ENCODE measurements around the gene ZFHX3. TPM values are rescaled to one million over a fixed set of nuclear protein-coding genes. Genes with fewer than 3 reads are reported as not detected.

Gene ZFHX3
- total and polyA plus RNA-seq, 9 of the 15 experiments (the other 6 are each of a cell fraction or from before 2014, with no cell fraction given): 0.01 to 0.23 (median 0.06) TPM; not detected in 4

DNA sequence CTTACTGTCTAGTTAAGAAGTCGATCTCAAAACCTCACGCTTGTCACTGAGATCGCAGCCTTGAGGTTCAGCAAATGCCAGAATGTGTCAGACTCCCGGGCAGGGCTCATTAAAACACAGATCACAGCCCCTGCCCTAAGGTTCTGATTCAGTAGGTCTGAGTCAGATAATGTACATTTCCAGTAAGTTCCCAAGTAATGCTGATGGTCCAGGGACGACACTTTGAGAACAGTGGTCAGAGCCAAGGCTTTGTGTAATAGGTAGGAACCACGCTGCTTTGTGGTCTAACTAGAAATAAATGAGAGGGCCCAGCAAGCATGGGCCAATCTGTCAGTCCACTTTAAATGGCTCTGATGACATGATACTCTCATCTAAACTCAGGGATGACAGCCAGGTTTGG is 228.6 kb downstream of the ZFHX3 start (continued):
- TF ChIP-seq ZBTB9 (CRISPR knock-in tag; IDR thresholded peaks at IDR 0.05) (no peak), ZNF431 (CRISPR knock-in tag; IDR thresholded peaks at IDR 0.05) (no peak), ZNF408 (CRISPR knock-in tag; IDR thresholded peaks at IDR 0.05; ENCODE audit: low read depth) (no peak), ZFP1 (CRISPR knock-in tag; IDR thresholded peaks at IDR 0.05) (no peak), ILK (tag; IDR thresholded peaks at IDR 0.05; ENCODE audit: borderline replicate concordance, low read depth) (no peak), DPF2 (IDR thresholded peaks at IDR 0.05) (no peak), CXXC5 (CRISPR knock-in tag; IDR thresholded peaks at IDR 0.05) (no peak), MEF2D (tag; conservative IDR thresholded peaks at IDR 0.05; ENCODE audit: low read depth) (no peak)

- Histone ChIP-seq H3K4me2 (ENCODE audit: insufficient read depth, low read length) (no peak overlapping the region), H3K36me3 (ENCODE audit: control insufficient read depth, insufficient read depth, low read length) (no peaks in the 10 kb centered on the region), H3K79me2 (ENCODE audit: control insufficient read depth, insufficient read depth, low read length) (no peaks in the 10 kb centered on the region), H3K9me3 (replicated peaks; ENCODE audit: control insufficient read depth, insufficient read depth, low read depth, low read length) (no peaks in the 10 kb centered on the region), H4K20me1 (replicated peaks; ENCODE audit: control insufficient read depth, insufficient read depth, low read length) (no peaks in the 10 kb centered on the region), H2AFZ (ENCODE audit: low read depth, low read length) (no peak overlapping the region), H3K4me1 (replicated peaks in 1 of 2; ENCODE audit: control insufficient read depth in 2 of 2, insufficient read depth in 2 of 2, low read length in 2 of 2) (no peaks in the 10 kb centered on the region), H3K9ac (ENCODE audit: insufficient read depth in 1 of 2, low read depth in 2 of 2, low read length in 2 of 2) (no peak overlapping the region), H3K27me3 (ENCODE audit: control insufficient read depth in 2 of 2, insufficient read depth in 2 of 2, low read length in 2 of 2) (peaks cover 7 to 14% of the 10 kb centered on the region in 2 experiments; a peak in 3 of 5 replicates), H3K27ac (ENCODE audit: extremely low read depth, low read depth, low read length) (no peak overlapping the region), H3K4me3 (no peak overlapping the region), H3K9me1 (ENCODE audit: control insufficient read depth, insufficient read depth, low read length) (no peaks in the 10 kb centered on the region)
- FAIRE-seq: peak; percentile 6
- BruUV-seq (replicated peaks): no TSS peak
- CTCF ChIA-PET (ENCODE audit: low intra/inter-chr PET ratio): no interaction called here
- POLR2A ChIA-PET: interaction anchor here (1.1 to 2.3 kb wide), 2 partner anchors 13 to 21 kb away, joined by 4 to 5 read pairs; no protein-coding TSS in a partner anchor
- TF ChIP-seq FOS (IDR thresholded peaks at IDR 0.05; ENCODE audit: extremely low read depth, insufficient read length) (no peak), CTCF (IDR thresholded peaks at IDR 0.05 in 2 of 3, conservative IDR thresholded peaks at IDR 0.05 in 1 of 3; ENCODE audit: insufficient read depth in 2 of 3, low read depth in 1 of 3, low read length in 3 of 3) (peak; percentile 4 to 45 (median 22); a peak in 3 of 6 replicates)
- in situ Hi-C loops (cut with MboI): no loop called here
- 0% methylated on average over 4 of the region's 4 CpGs for WGBS (ENCODE audit: insufficient coverage, low coverage, missing lambda C conversion rate)
- intact Hi-C loops (cut with micrococcal nuclease): no loop called here
- peak in 3 of 4 experiments; percentile 14 to 27 (median 24) for DNase-seq (ENCODE audit: extremely low read depth in 1 of 4, low spot score in 3 of 4)
- ATAC-seq: no peak
Measured at GRCh38 chr16:72818236-72818845, 229.6 kb downstream of the ZFHX3 start.

Data from K562 (cell line).